Activated CD8-positive, alpha-beta memory T cell treated with anti-CD3 and anti-CD28 coated beads, Interleukin-2, amount 50 U/mL, for 1 hour (primary cell): ENCODE measurements around the gene HELQ.
"Not testable (repeated sequence)": the region's sequence is repeated elsewhere in the genome, so short reads cannot be mapped to it uniquely, and the experiment has no call there.

Experiments used
- DNase-seq: peaks from one replicate; pipeline ENCODE4 v3.0.0-alpha.2; 2020; ENCODE audit errors: extremely low read depth

HELQ gene

GRCh38 chr4:83440148-83440814, 15.3 kb downstream of the HELQ start:
- DNase-seq, result no peak

DNA sequence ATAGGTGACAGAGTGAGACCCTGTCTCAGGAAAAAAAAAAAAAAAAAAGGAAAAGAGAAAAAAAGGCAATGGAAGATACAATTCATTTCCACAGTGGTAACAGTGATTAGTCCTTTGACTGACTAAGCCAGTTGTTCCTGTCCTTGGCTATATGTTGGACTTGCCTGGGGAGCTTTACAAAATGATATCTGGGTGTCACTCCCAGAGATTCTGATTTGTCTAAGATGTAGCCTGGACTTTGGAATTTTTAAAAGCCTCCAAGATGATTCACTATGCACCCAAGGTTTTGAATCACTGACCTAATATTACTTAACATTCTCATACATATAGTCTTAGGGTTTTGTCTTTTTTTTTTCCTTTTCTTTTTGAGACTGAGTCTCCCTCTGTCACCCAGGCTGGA, 16.9 kb downstream of the HELQ start:
- DNase-seq, result no peak

DNA sequence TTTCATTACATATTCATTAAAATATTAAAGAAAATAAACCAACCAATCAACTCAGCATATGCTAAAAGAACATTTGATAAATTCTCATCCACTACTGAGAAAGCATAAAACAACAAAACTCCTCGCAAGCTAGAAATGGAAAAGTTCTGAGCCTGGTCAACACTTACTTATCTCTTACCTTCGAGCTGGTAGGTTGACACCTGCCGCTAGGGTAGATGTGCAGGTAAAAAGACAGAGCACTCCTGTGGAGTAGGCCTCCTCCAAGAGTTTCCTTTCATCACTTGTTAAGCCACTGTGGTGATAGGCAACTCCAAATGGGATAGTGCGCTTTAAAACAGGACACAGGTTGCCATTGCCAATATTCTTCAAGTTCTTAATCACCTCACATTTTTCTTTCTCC, 18.9 kb downstream of the HELQ start:
- no peak for DNase-seq

DNA sequence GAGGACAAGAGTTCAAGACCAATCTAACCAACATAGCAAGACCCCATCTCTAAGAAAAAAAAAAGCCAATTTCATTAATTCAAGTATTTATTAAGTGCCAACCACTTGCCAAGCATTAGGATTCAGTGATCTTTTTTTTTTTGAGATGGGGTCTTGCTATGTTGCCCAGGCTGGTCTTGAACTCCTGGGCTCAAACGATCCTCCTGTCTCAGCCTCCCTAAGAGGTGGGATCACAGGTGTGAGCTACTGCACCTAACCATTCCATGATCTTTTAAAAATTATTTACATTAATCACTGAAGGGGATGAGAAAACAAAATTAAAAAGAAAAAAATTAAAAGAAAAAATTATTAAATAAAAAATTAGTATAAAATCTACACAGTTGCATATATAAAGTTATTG, 24.4 kb downstream of the HELQ start:
- DNase-seq, result no peak

DNA sequence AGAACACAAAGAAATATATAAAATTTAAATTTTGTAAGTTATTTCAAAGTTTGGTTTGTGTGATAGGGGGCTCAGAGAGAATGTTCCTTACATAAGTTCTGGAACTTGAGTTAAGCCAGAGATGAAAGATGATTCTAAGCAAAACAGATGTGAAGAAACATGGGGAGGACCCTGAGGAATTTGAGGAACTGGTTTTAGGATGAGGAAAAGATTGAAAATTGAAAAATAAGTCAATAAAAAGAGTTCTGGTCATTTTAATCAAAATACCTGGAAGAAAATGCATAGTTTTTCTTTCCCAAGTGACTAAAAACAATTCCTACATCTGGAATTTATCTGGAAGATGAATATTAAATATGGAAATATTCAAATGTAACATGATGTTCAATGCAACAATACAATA, 37.4 kb downstream of the HELQ start:
- no peak for DNase-seq

DNA sequence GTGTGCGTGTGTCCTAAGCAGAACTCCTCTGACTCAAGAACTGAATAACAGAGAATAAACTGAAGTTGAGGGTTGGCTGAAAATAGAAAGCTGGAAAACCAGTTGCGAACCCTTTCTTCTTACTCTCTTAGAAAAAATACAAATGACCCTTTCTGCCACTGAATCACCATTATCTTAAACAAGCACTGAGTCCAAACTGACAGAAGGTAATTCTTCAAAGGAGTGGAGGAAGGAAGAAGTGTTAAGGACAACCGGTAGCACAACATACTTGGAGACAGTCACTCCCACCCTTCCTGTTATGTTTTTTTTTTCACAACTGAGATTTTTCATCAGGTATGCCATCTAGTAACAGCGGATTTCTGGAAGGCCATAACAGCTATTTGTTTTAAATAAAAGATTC, 38.1 kb downstream of the HELQ start:
- no peak for DNase-seq

DNA sequence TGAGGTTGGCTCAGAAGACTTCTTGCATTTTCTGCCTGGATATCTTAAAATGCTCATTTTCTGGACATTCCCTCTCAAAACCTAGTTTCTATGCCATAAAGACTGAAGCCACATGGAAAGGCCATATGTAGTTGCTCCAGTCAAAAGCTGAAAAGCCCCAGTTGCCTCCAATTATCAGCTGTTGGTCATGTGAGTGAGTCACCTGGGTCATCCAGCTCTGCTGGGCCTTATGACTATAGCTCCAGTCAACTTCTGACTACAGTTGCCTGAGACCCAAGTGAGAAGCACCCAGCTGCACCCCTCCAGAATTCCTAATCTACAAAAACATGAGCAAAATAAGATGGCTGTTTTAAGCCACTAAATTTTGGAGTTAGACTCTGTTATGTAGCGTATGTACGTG, 41.9 kb downstream of the HELQ start:
- DNase-seq, result no peak

GRCh38 chr4:83408908-83409307, 46.7 kb downstream of the HELQ start:
- no peak for DNase-seq

GRCh38 chr4:83405844-83406816, 49.5 kb downstream of the HELQ start:
- no peak for DNase-seq

DNA sequence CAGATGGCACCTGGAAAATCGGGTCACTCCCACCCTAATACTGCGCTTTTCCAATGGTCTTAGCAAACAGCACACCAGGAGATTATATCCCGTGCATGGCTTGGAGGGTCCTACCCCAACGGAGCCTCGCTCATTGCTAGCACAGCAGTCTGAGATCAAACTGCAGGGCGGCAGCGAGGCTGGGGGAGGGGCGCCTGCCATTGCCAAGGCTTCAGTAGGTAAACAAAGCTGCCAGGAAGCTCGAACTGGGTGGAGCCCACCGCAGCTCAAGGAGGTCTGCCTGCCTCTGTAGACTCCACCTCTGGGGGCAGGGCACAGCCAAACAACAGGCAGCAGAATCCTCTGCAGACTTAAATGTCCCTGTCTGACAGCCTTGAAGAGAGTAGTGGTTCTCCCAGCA, 57.5 kb downstream of the HELQ start:
- DNase-seq, result not testable (repeated sequence)

DNA sequence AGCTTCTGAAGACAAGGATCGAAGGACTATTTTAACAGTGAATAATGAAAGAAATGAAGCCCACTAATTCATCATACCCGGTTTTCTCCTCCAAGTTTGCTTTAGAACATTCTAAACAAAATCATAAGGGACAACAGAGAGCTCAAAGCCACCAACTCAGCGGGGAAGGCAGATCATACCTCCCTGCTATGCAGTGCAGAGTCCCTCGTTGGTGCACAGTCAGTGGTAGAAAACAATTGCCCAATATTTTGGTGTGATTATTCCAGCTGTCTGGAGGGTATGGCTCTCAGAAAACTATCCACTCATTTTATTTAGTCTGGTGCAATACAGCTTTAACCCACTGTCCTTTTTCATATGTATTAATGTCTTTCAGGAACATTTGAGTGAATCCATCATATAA, 61.7 kb downstream of the HELQ start:
- no peak for DNase-seq

GRCh38 chr4:83392562-83392961, 63.1 kb downstream of the HELQ start:
- DNase-seq, result no peak

- DNase-seq, result no peak
Measured at GRCh38 chr4:83390944-83391343, 64.7 kb downstream of the HELQ start.

DNA sequence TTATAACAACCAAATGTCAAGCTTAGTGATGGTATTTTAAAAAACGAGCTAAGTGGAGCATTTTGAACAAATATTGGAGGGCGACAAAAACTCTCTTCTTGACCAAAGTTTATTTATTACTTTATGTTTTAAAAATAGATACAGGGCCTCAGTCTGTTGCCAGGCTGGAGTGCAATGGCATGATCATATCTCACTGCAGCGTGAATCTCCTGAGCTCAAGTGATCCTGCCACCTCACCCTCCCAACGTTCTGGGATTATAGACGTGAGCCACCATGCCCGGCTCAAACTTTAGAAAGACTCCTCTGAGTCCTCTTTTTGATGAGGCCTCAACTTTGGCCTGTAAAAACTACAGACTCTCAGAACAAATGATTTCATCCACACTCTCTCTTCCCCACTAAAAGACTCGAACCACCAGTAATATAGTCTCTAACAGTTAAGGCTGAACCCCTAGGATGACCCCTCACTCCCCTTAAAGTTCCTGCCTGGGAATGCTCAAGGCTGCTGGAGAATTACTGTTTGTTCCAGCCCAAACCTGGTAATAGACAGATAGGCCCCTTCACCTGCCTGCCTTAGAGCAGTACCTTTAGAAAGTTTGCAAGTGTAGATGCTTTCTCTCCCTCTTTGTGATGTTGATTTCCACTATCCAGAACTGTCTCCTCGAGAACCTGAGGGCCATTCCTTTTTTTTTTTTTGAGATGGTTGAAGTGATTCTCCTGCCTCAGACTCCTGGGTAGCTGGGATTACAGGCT, 65.7 kb downstream of the HELQ start:
- DNase-seq, result no peak

DNA sequence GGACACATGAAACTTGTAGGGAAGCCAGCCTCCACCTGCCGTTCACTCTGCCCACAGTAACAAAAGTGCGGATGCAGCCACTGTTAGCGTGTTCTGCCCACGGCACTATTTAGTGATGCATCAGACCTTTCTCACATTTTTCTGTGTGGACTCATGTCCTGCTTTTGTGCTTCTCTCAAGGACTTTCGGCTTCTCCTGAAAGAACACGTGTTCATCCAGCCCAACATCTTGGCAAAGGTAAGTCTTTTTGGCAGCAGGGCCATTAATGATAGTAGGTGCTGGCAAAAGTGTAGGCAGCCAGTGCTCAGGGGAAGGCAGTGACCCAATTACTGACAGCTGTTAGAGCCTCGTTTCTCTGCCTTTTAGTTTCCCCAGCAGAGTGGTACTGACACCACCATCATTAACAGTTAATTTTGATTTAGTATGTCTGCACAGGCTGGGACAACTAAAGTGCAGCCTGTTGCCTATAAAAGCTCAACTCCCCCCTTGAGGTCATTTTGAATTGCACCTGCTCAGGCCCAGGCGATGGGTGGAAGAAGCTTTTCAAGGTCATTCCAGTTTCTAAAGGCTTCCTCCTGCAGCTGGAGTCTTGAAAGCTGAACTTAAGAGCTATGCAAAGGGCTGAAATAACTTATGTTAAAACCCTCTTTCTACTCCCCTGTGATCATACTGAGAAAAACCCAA, 66.4 kb downstream of the HELQ start:
- no peak for DNase-seq

GRCh38 chr4:83388313-83388676, 67.3 kb downstream of the HELQ start:
- no peak for DNase-seq

GRCh38 chr4:83387476-83388312, 67.9 kb downstream of the HELQ start:
- DNase-seq, result no peak

DNA sequence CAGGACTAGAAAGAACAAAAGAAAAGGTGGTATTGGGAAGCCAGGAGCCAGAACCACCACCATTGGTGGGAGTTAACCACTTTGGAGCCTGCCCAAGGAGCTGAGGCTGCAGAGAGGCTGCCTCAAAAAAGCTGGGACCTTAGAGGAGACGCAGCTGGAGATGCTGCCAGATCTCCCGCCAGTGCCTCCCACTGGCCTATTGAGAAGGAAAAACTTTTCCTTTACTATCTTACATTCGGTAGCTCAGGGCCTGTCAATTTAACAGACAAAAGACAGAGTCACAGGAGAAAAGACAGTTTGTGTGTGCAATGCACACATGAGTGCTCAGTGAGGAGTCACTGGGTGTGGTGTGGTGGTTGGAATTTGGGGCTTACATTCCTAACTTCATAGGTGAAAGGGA, 68.6 kb downstream of the HELQ start:
- DNase-seq, result no peak

GRCh38 chr4:83382850-83383249, 72.8 kb downstream of the HELQ start:
- no peak for DNase-seq

DNA sequence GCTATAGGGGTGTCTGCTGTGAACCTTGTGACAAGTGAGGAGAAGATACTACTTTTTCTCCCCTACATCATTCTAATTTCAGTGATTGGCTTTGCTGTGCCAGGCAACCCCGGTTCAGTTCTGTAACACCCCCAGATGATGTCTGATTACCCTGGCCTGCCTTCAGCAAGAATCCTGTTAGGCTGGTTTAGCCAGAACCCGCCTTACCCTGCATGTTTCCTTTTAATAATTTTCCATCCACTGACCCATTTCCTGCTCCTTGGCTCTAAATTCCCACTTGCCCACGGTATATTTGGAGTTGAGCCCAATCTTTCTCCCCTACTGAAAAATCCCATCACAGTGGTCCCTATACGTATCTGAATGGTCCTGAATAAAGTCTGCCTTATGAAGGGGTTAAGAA, 74.5 kb downstream of the HELQ start:
- DNase-seq, result no peak

- no peak for DNase-seq
Measured at GRCh38 chr4:83378419-83378818, 77.2 kb downstream of the HELQ start.
